COLO668 (cell line): ENCODE measurements around the gene METAP1.
"Not testable (repeated sequence)": the region's sequence is repeated elsewhere in the genome, so short reads cannot be mapped to it uniquely, and the experiment has no call there.

Experiments
- DNase-seq: peaks from one replicate; lab custom pipeline; 2025; ENCODE audit not compliant: unreplicated experiment; lab: John Stamatoyannopoulos, UW

Gene METAP1

GRCh38 chr4:99090481-99091215 is 95.1 kb downstream of the METAP1 start:
- no peak for DNase-seq

GRCh38 chr4:99091216-99091575 is 95.7 kb downstream of the METAP1 start:
- DNase-seq, result no peak

GRCh38 chr4:99091841-99092240 is 96.3 kb downstream of the METAP1 start:
- DNase-seq, result not testable (repeated sequence)

GRCh38 chr4:99099311-99099710 is 103.8 kb downstream of the METAP1 start:
- no peak for DNase-seq

- DNase-seq, result not testable (repeated sequence)
Observed at GRCh38 chr4:99099814-99100213, 104.3 kb downstream of the METAP1 start.

GRCh38 chr4:99100876-99101275 is 105.4 kb downstream of the METAP1 start:
- DNase-seq, result no peak

- DNase-seq, result no peak
Observed at GRCh38 chr4:99102634-99103033, 107.1 kb downstream of the METAP1 start.

GRCh38 chr4:99103166-99103565 is 107.6 kb downstream of the METAP1 start:
- DNase-seq, result no peak

GRCh38 chr4:99104153-99104552 is 108.6 kb downstream of the METAP1 start:
- no peak for DNase-seq

- DNase-seq, result not testable (repeated sequence)
Observed at GRCh38 chr4:99109286-99109685, 113.8 kb downstream of the METAP1 start.
